Smooth muscle cell (in vitro differentiated cells): ENCODE data around the gene TSPAN5. TPM values are rescaled to one million over a fixed set of nuclear protein-coding genes. Genes with fewer than 3 reads are reported as not detected.

Source experiments
- DNase-seq: peaks from one replicate; lab custom pipeline; 2025; ENCODE audit not compliant: unreplicated experiment; lab: John Stamatoyannopoulos, UW
- H2AFZ ChIP-seq: fragments of 200-600 bp; sonication (generic); 2 replicates; pipeline ENCODE4 v1.6.0; 2016; ENCODE audit warnings: antibody characterized with exemption, low read depth, mild to moderate bottlenecking
- H3F3A ChIP-seq: fragments of 200-600 bp; sonication (generic); 2 replicates; pipeline ENCODE4 v1.6.0; 2017; ENCODE audit warnings: antibody characterized with exemption, low read depth
- H3K27ac ChIP-seq: fragments of 200-600 bp; sonication (generic); 2 replicates; pipeline ENCODE4 v1.5.1; 2016; ENCODE audit warnings: low read depth, mild to moderate bottlenecking
- H3K27me3 ChIP-seq: fragments of 200-600 bp; sonication (generic); 2 replicates; pipeline ENCODE4 v1.6.1; 2016; ENCODE audit warnings: low read depth, mild to moderate bottlenecking
- H3K36me3 ChIP-seq: fragments of 200-600 bp; sonication (generic); 2 replicates; pipeline ENCODE4 v1.5.1; 2016; ENCODE audit warnings: low read depth
- H3K4me1 ChIP-seq: fragments of 200-600 bp; sonication (generic); 2 replicates; pipeline ENCODE4 v1.5.1; 2016; ENCODE audit warnings: low read depth
- H3K4me2 ChIP-seq: fragments of 200-600 bp; sonication (generic); 2 replicates; pipeline ENCODE4 v1.6.0; 2016; ENCODE audit warnings: mild to moderate bottlenecking
- H3K4me3 ChIP-seq: fragments of 200-600 bp; sonication (generic); 2 replicates; pipeline ENCODE4 v1.5.1; 2016; ENCODE audit warnings: mild to moderate bottlenecking
- H3K79me2 ChIP-seq: fragments of 200-600 bp; sonication (generic); 2 replicates; pipeline ENCODE4 v1.6.0; 2016; ENCODE audit warnings: low read depth, mild to moderate bottlenecking
- H3K9ac ChIP-seq: fragments of 200-600 bp; sonication (generic); 2 replicates; pipeline ENCODE4 v1.6.0; 2016; ENCODE audit warnings: low read depth
- H3K9me3 ChIP-seq: fragments of 200-600 bp; sonication (generic); replicated peaks from 2 replicates; pipeline ENCODE4 v1.5.1; 2016; ENCODE audit warnings: low read depth
- H4K20me1 ChIP-seq: fragments of 200-600 bp; sonication (generic); 2 replicates; pipeline ENCODE4 v1.6.0; 2016; ENCODE audit warnings: low read depth
- WGBS: methylation state at CpG from one replicate; pipeline ENCODE4 v1.1.7; 2016; ENCODE audit warnings: low lambda C conversion rate; 5-methylcytosine and 5-hydroxymethylcytosine counted together
- polyA plus RNA-seq: library from polyadenylated mRNA; unstranded; fragments of >200 nt; fragmentation: Nextera tagmentation; extraction: Ambion mirVana; gene quantifications from 2 replicates; pipeline ENCODE4 v1.2.1, GENCODE V29; 2016
- total RNA-seq: library from RNA; depleted of rRNA; stranded (reverse); fragments of >200 nt; gene quantifications from 2 replicates; pipeline ENCODE4 v1.2.3, GENCODE V29; 2014
- TF ChIP-seq, protein P1 (sequence below): fragments of 200-600 bp; sonication (generic); IDR thresholded peaks from 2 replicates; pipeline ENCODE4 v1.5.1; 2017; ENCODE audit warnings: borderline replicate concordance, mild to moderate bottlenecking, antibody characterized with exemption; ENCODE audit not compliant: insufficient read depth, poor library complexity, severe bottlenecking

The TSPAN5 gene
- total and polyA plus RNA-seq, 2 experiments from 2014 or later: 28.3 to 35.8 TPM

DNA sequence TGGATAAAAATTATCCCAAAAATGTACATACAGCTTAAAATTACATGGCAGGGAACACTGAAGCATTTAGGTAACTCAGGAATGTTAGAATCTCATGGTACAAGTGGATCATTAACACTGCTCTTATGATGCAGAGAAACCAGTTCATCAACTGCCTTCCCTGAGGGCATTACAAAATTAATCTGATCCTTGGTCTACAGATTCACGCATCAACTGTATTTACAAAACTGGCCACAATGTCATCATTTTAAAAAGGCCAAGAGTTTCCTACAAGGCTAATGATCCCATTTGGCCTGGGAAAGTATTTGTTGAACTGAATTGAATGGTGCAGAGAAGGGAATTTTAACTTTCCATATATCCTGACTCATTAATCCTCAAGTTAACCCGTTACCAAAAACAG is 84.6 kb downstream of the TSPAN5 start:
- Histone ChIP-seq H3K79me2 (peaks cover 73% of the 10 kb centered on the region), H2AFZ (no peak overlapping the region), H3K27ac (no peak overlapping the region), H3K9ac (no peak overlapping the region), H3K27me3 (no peaks in the 10 kb centered on the region), H3K4me1 (no peaks in the 10 kb centered on the region), H4K20me1 (peaks cover 4% of the 10 kb centered on the region), H3F3A (peaks cover 18% of the 10 kb centered on the region), H3K36me3 (no peaks in the 10 kb centered on the region), H3K4me2 (no peak overlapping the region), H3K4me3 (no peak overlapping the region), H3K9me3 (no peaks in the 10 kb centered on the region)
- WGBS: 62% methylated on average over 2 of the region's 2 CpGs
- DNase-seq: no peak
- TF ChIP-seq, protein P1, sequence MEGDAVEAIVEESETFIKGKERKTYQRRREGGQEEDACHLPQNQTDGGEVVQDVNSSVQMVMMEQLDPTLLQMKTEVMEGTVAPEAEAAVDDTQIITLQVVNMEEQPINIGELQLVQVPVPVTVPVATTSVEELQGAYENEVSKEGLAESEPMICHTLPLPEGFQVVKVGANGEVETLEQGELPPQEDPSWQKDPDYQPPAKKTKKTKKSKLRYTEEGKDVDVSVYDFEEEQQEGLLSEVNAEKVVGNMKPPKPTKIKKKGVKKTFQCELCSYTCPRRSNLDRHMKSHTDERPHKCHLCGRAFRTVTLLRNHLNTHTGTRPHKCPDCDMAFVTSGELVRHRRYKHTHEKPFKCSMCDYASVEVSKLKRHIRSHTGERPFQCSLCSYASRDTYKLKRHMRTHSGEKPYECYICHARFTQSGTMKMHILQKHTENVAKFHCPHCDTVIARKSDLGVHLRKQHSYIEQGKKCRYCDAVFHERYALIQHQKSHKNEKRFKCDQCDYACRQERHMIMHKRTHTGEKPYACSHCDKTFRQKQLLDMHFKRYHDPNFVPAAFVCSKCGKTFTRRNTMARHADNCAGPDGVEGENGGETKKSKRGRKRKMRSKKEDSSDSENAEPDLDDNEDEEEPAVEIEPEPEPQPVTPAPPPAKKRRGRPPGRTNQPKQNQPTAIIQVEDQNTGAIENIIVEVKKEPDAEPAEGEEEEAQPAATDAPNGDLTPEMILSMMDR: no peak

DNA sequence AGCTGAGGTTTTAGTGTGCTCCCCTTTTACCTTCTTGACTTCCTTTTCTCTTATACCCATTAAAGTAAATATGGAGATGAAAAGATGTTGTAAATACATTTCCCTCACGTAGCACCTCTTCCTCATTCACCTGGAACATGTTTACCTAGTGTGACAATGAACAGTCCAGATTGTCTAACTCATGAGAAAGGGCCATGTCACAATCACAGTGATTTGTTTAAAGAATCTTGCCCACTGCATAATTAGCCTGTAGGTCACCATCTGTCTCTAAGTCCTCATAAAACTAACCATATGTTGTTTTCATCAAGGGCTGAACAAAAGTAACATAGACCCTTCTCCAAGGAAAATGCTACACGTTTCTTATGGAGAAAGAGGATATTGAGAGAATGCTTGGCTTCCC is 85.7 kb downstream of the TSPAN5 start:
- Histone ChIP-seq H2AFZ (no peak overlapping the region), H3K27ac (peak overlapping the region; percentile 9), H3K4me3 (no peak overlapping the region), H3F3A (peaks cover 23% of the 10 kb centered on the region), H3K36me3 (no peaks in the 10 kb centered on the region), H3K4me1 (no peaks in the 10 kb centered on the region), H3K9me3 (no peaks in the 10 kb centered on the region), H4K20me1 (peaks cover 3% of the 10 kb centered on the region), H3K9ac (no peak overlapping the region), H3K79me2 (peaks cover 67% of the 10 kb centered on the region), H3K4me2 (no peak overlapping the region), H3K27me3 (no peaks in the 10 kb centered on the region)
- no peak for DNase-seq
- WGBS: 52% methylated on average over 2 of the region's 2 CpGs
- TF ChIP-seq, protein P1: no peak

DNA sequence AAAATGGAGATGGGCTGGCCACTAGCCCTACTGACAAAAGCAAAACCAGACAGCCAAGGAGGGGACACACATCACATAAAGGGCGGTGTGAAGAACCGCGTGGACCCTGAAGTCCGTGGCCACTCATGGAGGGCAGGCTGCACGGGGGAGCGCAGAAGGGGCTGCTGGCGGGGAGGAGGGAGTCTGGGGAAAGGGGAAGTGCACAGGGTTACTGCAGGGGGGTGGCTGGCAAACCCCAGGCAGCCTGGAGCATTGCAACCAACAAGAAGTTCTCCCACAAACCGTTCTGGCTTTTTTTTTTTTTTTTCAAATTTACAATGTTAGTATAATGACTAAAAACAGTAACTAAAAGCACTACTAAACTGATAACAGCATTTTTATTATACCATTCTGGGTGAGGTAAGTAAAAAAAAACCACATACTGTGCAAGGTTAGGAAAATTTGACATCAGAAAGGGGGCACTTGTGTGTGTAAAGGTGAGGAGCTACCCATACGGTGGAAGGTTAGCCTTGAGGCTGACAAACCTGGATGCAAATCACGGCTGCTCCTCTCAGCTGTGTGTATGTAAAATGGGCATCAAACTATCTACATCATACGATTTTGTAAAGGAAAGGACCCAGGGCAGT is 87.1 kb downstream of the TSPAN5 start:
- WGBS: 87% methylated on average over 11 of the region's 11 CpGs
- peaks cover 57% of the 10 kb centered on the region for H3K79me2 ChIP-seq
- H3K4me1 ChIP-seq: peaks cover 4% of the 10 kb centered on the region
- H4K20me1 ChIP-seq: no peaks in the 10 kb centered on the region
- no peaks in the 10 kb centered on the region for H3K9me3 ChIP-seq
- DNase-seq: no peak
- TF ChIP-seq, protein P1: no peak
- H3K36me3 ChIP-seq: no peaks in the 10 kb centered on the region
- no peak overlapping the region for H3K9ac ChIP-seq
- no peak overlapping the region for H3K27ac ChIP-seq
- H3K4me2 ChIP-seq: no peak overlapping the region
- H3K4me3 ChIP-seq: no peak overlapping the region
- no peaks in the 10 kb centered on the region for H3K27me3 ChIP-seq
- peaks cover 31% of the 10 kb centered on the region for H3F3A ChIP-seq
- no peak overlapping the region for H2AFZ ChIP-seq
